Activated CD8-positive, alpha-beta T cell treated with anti-CD3 and anti-CD28 coated beads for 36 hours (primary cell): ENCODE data around the gene SEBOX. TPM values are rescaled to one million over a fixed set of nuclear protein-coding genes. Genes with fewer than 3 reads are reported as not detected.

Experiments used
- ATAC-seq: fragments of 200-7000 bp; cut with Tn5 transposase; one replicate; pipeline ENCODE4 v1.10.0; 2021; ENCODE audit warnings: mild to moderate bottlenecking, moderate library complexity
- CTCF ChIA-PET: fragments of 350-600 bp; sonication (Branson Sonifier 250); formaldehyde crosslinking; loops from one replicate; lab custom pipeline; 2021; ENCODE audit warnings: antibody characterized with exemption; lab: Charles Lee
- POLR2A ChIA-PET: fragments of 350-600 bp; sonication (Branson Sonifier 250); formaldehyde crosslinking; loops from one replicate; lab custom pipeline; 2021; ENCODE audit warnings: antibody characterized with exemption; lab: Charles Lee
- DNase-seq: peaks from one replicate; pipeline ENCODE4 v3.0.0-alpha.2; 2020
- H3K27ac Mint-ChIP-seq: one replicate; pipeline ENCODE4 v1.8.0; 2021; ENCODE audit warnings: mild to moderate bottlenecking, mixed read lengths
- H3K27me3 Mint-ChIP-seq: one replicate; pipeline ENCODE4 v1.8.0; 2021; ENCODE audit warnings: mixed read lengths
- H3K36me3 Mint-ChIP-seq: one replicate; pipeline ENCODE4 v1.8.0; 2021; ENCODE audit warnings: low read depth, mixed read lengths
- H3K4me1 Mint-ChIP-seq: one replicate; pipeline ENCODE4 v1.8.0; 2021; ENCODE audit warnings: low read depth, mixed read lengths
- H3K4me3 Mint-ChIP-seq: one replicate; pipeline ENCODE4 v1.8.0; 2021; ENCODE audit warnings: mild to moderate bottlenecking, moderate library complexity, mixed read lengths
- H3K9me3 Mint-ChIP-seq: one replicate; pipeline ENCODE4 v1.8.0; 2021; ENCODE audit warnings: mixed read lengths
- intact Hi-C: fragments of 100-400 bp; cut with micrococcal nuclease; formaldehyde crosslinking; loops from one replicate; pipeline ENCODE4 v1.10.0; 2022
- total RNA-seq, 2 experiments: library from RNA; stranded (reverse); gene quantifications; one replicate each; pipeline ENCODE4 v1.2.3, GENCODE V29; 2021
- TF ChIP-seq, protein P1 (sequence below): fragments of 200-600 bp; IDR thresholded peaks from one replicate; pipeline ENCODE4 v1.8.0; 2022; ENCODE audit warnings: antibody characterized with exemption, mild to moderate bottlenecking

The SEBOX gene
- total RNA-seq, 2 experiments from 2014 or later: not detected

DNA sequence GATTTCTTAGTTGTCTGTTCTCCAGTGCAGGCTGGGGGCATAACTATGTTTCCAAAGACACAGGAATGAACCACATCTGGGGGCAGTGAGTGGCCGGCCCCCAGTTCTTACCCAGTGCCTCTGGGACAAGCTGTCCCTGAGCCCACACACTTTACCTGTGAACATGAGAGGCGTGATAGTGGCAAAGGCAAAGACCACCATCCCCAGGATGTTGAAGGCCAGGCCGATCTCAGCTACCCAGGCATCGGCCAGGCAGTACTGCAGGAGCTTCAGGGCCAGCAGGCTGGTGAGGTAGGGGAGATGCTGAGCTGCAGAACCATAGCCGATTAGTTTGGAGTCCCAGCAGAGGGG is 39.4 kb upstream of the SEBOX start:
- Mint-ChIP-seq H3K27ac (no peak overlapping the region), H3K27me3 (no peaks in the 10 kb centered on the region), H3K4me3 (peak overlapping the region; percentile 67), H3K4me1 (peaks cover 2% of the 10 kb centered on the region), H3K9me3 (no peaks in the 10 kb centered on the region), H3K36me3 (no peaks in the 10 kb centered on the region)
- ChIA-PET POLR2A (interaction anchor here (0.6 to 2.1 kb wide), 9 partner anchors 8 to 143 kb away, joined by 3 to 17 read pairs (median 3); partner anchors contain the start of gene SEBOX), CTCF (interaction anchor here (0.8 to 7.8 kb wide), 2 partner anchors 12 to 21 kb away, joined by 3 to 63 read pairs; no protein-coding TSS in a partner anchor)
- TF ChIP-seq, protein P1, sequence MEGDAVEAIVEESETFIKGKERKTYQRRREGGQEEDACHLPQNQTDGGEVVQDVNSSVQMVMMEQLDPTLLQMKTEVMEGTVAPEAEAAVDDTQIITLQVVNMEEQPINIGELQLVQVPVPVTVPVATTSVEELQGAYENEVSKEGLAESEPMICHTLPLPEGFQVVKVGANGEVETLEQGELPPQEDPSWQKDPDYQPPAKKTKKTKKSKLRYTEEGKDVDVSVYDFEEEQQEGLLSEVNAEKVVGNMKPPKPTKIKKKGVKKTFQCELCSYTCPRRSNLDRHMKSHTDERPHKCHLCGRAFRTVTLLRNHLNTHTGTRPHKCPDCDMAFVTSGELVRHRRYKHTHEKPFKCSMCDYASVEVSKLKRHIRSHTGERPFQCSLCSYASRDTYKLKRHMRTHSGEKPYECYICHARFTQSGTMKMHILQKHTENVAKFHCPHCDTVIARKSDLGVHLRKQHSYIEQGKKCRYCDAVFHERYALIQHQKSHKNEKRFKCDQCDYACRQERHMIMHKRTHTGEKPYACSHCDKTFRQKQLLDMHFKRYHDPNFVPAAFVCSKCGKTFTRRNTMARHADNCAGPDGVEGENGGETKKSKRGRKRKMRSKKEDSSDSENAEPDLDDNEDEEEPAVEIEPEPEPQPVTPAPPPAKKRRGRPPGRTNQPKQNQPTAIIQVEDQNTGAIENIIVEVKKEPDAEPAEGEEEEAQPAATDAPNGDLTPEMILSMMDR: no peak
- DNase-seq (no peak), ATAC-seq (no peak)
- intact Hi-C loops: no loop called here

GRCh38 chr17:28404007-28404406 is 39.0 kb upstream of the SEBOX start:
- H3K4me3 Mint-ChIP-seq: no peak overlapping the region
- no peaks in the 10 kb centered on the region for H3K36me3 Mint-ChIP-seq
- ATAC-seq: no peak
- no peak for DNase-seq
- H3K27ac Mint-ChIP-seq: no peak overlapping the region
- no peaks in the 10 kb centered on the region for H3K27me3 Mint-ChIP-seq
- H3K4me1 Mint-ChIP-seq: peaks cover 2% of the 10 kb centered on the region
- ChIA-PET CTCF (interaction anchor here (7.8 kb wide), 1 partner anchor 13 kb away, joined by 63 read pairs; no protein-coding TSS in a partner anchor), POLR2A (interaction anchor here (1.1 to 2.1 kb wide), 8 partner anchors 8 to 144 kb away, joined by 3 to 17 read pairs (median 4); no protein-coding TSS in a partner anchor)
- H3K9me3 Mint-ChIP-seq: no peaks in the 10 kb centered on the region
- intact Hi-C loops: no loop called here
- TF ChIP-seq, protein P1: no peak

- no peak for DNase-seq
- no peak for ATAC-seq
- Mint-ChIP-seq H3K9me3 (no peaks in the 10 kb centered on the region), H3K27ac (no peak overlapping the region), H3K27me3 (no peaks in the 10 kb centered on the region), H3K4me3 (no peak overlapping the region), H3K4me1 (peaks cover 2% of the 10 kb centered on the region), H3K36me3 (peaks cover 2% of the 10 kb centered on the region)
- intact Hi-C loops: no loop called here
- POLR2A ChIA-PET: no interaction called here
- TF ChIP-seq, protein P1: no peak
- CTCF ChIA-PET: no interaction called here
Observed at GRCh38 chr17:28402844-28403243, 37.8 kb upstream of the SEBOX start.

- no peaks in the 10 kb centered on the region for H3K9me3 Mint-ChIP-seq
- no peak for ATAC-seq
- no peak overlapping the region for H3K27ac Mint-ChIP-seq
- peaks cover 2% of the 10 kb centered on the region for H3K4me1 Mint-ChIP-seq
- CTCF ChIA-PET: interaction anchor here (1.4 kb wide), 1 partner anchor 9 kb away, joined by 5 read pairs; no protein-coding TSS in a partner anchor
- H3K27me3 Mint-ChIP-seq: no peaks in the 10 kb centered on the region
- H3K4me3 Mint-ChIP-seq: no peak overlapping the region
- TF ChIP-seq, protein P1: no peak
- H3K36me3 Mint-ChIP-seq: peaks cover 3% of the 10 kb centered on the region
- intact Hi-C loops: no loop called here
- no peak for DNase-seq
- POLR2A ChIA-PET: no interaction called here
Observed at GRCh38 chr17:28402224-28402630, 37.2 kb upstream of the SEBOX start.

DNA sequence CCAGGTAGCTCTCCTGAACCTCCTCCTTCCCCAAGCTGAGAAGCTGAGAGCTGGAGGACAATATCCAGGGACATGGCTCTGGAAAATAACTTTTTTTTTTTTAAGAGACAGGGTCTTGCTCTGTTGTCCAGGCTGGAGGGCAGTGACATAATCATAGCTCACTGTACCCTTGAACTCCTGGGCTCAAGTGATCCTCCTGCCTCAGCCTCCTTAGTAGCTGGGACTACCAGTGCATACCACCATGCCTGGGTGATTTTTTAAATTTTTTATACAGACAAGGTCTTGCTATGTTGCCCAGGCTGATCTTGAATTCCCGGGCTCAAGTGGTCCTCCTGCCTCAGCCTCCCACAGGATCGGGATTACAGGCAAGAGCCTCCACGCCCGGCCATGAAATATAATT is 34.8 kb upstream of the SEBOX start:
- no peaks in the 10 kb centered on the region for H3K27me3 Mint-ChIP-seq
- ChIA-PET POLR2A (interaction anchor here (0.6 to 2.0 kb wide), 5 partner anchors 10 to 70 kb away, joined by 3 to 6 read pairs (median 4); no protein-coding TSS in a partner anchor), CTCF (interaction anchor here (0.8 to 1.3 kb wide), 2 partner anchors 10 to 17 kb away, joined by 3 to 4 read pairs; no protein-coding TSS in a partner anchor)
- TF ChIP-seq, protein P1: no peak
- ATAC-seq (no peak), DNase-seq (no peak)
- H3K27ac Mint-ChIP-seq: no peak overlapping the region
- H3K4me1 Mint-ChIP-seq: no peaks in the 10 kb centered on the region
- H3K9me3 Mint-ChIP-seq: no peaks in the 10 kb centered on the region
- intact Hi-C loops: no loop called here
- peaks cover 4% of the 10 kb centered on the region for H3K36me3 Mint-ChIP-seq
- H3K4me3 Mint-ChIP-seq: no peak overlapping the region
